Cardiac muscle cell (in vitro differentiated cells and primary cell): Measurements from ENCODE around the gene SPESP1. TPM values are rescaled to one million over a fixed set of nuclear protein-coding genes. Genes with fewer than 3 reads are reported as not detected.
A peak's percentile ranks its signal among the peaks of the same experiment; 100 is the strongest.

Source experiments
- DNase-seq, 2 donors: peaks; one replicate each; pipeline versions ENCODE4 v3.0.0 to v3.0.0-alpha.2; 2010 to 2017; ENCODE audit warnings: low read depth in 1 of 2, low spot score in 1 of 2
- H3K27ac ChIP-seq: fragments of 200-600 bp; sonication (generic); 2 replicates; pipeline ENCODE4 v1.5.1; 2016
- H3K27me3 ChIP-seq: fragments of 200-600 bp; sonication (generic); 2 replicates; pipeline ENCODE4 v1.6.0; 2016; ENCODE audit warnings: control low read depth
- H3K36me3 ChIP-seq: fragments of 200-600 bp; sonication (generic); 2 replicates; pipeline ENCODE4 v1.5.1; 2016; ENCODE audit warnings: control low read depth
- H3K4me1 ChIP-seq: fragments of 200-600 bp; sonication (generic); 2 replicates; pipeline ENCODE4 v1.8.1; 2017; ENCODE audit warnings: low read depth, mild to moderate bottlenecking, mixed run types
- H3K4me3 ChIP-seq: fragments of 200-600 bp; sonication (generic); 2 replicates; pipeline ENCODE4 v1.5.1; 2016; ENCODE audit warnings: mild to moderate bottlenecking
- H3K9me3 ChIP-seq: fragments of 200-600 bp; sonication (generic); 2 replicates; pipeline ENCODE4 v1.5.1; 2017; ENCODE audit warnings: low read depth, mild to moderate bottlenecking, control low read depth
- polyA plus RNA-seq: library from polyadenylated mRNA; unstranded; fragments of >200 nt; fragmentation: Nextera tagmentation; extraction: Ambion mirVana; gene quantifications from 2 replicates; pipeline ENCODE4 v1.2.1, GENCODE V29; 2016
- total RNA-seq: library from RNA; depleted of rRNA; stranded (reverse); fragments of >200 nt; gene quantifications from 2 replicates; pipeline ENCODE4 v1.2.3, GENCODE V29; 2016
- TF ChIP-seq, protein P1 (sequence below): IDR thresholded peaks from 2 replicates; pipeline ENCODE4 v1.5.1; 2012; ENCODE audit warnings: low read depth, mild to moderate bottlenecking, low read length

SPESP1 gene
- total and polyA plus RNA-seq, 2 experiments from 2014 or later: not detected

DNA sequence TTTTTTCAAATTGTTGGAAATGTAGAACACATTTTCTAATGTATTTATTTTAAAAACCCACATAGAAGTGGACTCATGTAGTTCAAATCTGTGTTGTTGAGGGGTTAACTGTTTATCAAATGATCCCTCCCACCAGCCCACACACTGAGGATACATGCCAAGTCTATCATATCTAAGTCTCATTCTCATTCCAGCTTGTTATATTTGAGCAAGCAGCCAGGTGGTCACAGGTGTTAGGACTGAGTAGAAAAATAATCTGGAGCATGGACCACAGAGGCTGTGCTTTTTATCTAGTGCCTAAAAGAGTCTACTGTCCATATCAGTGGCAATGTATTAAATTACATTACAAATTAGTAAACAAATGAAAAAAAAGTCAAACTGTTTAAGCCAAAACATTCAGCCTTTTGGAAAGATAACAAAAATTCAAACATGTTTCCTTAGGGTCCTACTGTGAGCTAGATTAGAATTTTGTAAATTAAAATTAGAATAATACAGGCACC lies 20.7 kb upstream of the SPESP1 start:
- Histone ChIP-seq H3K4me1 (peaks cover 6% of the 10 kb centered on the region), H3K36me3 (no peaks in the 10 kb centered on the region), H3K27ac (no peak overlapping the region), H3K4me3 (no peak overlapping the region), H3K27me3 (peaks cover 13% of the 10 kb centered on the region), H3K9me3 (no peaks in the 10 kb centered on the region)
- TF ChIP-seq, protein P1, sequence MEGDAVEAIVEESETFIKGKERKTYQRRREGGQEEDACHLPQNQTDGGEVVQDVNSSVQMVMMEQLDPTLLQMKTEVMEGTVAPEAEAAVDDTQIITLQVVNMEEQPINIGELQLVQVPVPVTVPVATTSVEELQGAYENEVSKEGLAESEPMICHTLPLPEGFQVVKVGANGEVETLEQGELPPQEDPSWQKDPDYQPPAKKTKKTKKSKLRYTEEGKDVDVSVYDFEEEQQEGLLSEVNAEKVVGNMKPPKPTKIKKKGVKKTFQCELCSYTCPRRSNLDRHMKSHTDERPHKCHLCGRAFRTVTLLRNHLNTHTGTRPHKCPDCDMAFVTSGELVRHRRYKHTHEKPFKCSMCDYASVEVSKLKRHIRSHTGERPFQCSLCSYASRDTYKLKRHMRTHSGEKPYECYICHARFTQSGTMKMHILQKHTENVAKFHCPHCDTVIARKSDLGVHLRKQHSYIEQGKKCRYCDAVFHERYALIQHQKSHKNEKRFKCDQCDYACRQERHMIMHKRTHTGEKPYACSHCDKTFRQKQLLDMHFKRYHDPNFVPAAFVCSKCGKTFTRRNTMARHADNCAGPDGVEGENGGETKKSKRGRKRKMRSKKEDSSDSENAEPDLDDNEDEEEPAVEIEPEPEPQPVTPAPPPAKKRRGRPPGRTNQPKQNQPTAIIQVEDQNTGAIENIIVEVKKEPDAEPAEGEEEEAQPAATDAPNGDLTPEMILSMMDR: no peak
- DNase-seq: no peak

DNA sequence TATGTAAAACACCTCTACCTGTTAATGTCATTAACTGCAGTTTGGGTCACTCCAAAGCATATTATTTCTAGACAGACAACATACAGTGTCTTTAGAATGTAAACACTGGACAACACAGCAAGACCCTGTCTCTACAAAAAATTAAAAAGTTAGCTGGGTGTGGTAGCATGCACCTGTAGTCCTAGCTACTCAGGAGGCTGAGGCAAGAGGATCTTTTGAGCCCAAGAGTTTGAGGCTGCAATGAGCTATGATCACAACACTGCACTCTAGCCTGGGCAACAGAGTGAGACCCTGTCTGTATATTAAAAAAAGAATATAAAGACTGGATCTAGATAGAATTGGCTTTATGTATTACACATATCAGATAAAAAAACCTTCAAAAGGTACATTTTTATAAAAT lies 20.0 kb upstream of the SPESP1 start:
- Histone ChIP-seq H3K36me3 (no peaks in the 10 kb centered on the region), H3K27ac (no peak overlapping the region), H3K4me1 (peaks cover 6% of the 10 kb centered on the region), H3K4me3 (no peak overlapping the region), H3K9me3 (peaks cover 3% of the 10 kb centered on the region), H3K27me3 (peaks cover 13% of the 10 kb centered on the region)
- TF ChIP-seq, protein P1: no peak
- no peak for DNase-seq

DNA sequence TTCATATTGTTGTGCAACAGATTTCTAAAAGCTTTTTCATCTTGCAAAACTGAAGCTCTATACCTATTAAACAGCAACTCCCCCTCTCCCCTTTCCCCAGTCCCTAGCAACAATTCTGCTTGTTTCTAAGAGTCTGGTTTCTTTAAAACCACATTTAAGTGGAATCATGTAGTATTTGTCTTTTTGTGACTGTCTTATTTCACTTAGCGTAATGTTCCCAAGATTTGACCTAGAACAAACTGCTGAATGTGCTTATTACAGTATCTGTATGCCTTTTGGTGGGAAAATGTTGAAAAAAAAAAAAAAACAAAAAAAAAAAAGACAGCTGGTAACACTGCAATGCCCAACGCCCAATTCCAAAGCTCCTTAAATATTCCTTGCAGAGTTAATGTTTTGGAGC lies 19.5 kb upstream of the SPESP1 start:
- no peaks in the 10 kb centered on the region for H3K36me3 ChIP-seq
- no peak overlapping the region for H3K4me3 ChIP-seq
- peaks cover 3% of the 10 kb centered on the region for H3K9me3 ChIP-seq
- TF ChIP-seq, protein P1: no peak
- peaks cover 6% of the 10 kb centered on the region for H3K4me1 ChIP-seq
- DNase-seq: no peak
- peaks cover 13% of the 10 kb centered on the region for H3K27me3 ChIP-seq
- no peak overlapping the region for H3K27ac ChIP-seq

DNA sequence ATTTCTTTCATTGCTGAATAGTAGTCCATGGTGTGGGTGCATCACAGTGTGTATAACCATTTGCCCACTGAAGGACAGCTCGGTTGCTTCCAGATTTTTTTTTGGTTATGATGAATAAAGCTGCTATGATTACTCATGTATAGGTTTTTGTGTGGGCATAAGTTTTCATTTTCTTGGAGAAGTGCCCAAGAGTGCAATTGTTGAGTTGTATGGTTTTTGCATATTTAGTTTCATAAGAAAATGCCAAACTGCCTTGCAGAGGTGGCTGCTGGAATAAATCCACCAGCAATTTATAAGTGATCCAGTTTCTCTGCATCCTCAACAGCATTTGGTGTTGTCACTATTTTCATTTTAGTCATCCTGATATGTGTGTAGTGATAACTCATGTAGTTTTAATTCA lies 8.4 kb upstream of the SPESP1 start:
- H3K4me3 ChIP-seq: no peak overlapping the region
- DNase-seq: no peak
- H3K27me3 ChIP-seq: peaks cover 20% of the 10 kb centered on the region
- no peak overlapping the region for H3K27ac ChIP-seq
- H3K36me3 ChIP-seq: no peaks in the 10 kb centered on the region
- no peaks in the 10 kb centered on the region for H3K9me3 ChIP-seq
- TF ChIP-seq, protein P1: no peak
- no peaks in the 10 kb centered on the region for H3K4me1 ChIP-seq

DNA sequence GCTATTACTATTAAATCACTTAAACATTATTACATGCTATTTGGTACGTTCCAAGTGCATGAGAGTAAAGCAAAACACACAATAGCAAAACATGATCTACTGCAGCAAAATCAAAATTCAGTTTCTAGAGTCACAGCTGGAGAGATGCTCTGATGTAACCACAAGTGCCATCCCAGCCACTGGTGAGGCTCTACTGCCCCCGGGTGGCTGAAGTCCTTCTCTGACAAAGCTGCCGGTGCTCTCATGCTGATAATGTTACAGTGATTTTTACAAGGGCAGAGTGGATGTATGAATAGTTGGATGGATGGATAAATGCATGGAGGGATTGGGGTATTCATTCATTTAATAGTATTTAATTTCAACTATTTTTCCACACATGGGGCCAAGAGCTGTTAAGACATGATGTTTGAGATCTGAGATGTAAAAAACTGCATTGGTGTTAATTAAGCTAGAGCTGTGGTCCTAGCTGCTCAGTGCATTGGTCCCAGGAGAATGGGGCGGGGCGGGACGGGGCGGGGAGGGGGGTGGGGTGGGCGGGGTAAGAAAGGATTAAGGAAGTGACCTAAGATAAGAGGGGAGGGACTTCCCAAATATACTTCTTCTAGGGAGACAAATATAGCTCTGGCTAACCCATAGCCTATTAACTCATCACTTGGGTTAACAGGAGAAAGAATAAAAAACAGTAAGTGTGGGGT lies 5.3 kb upstream of the SPESP1 start:
- no peak overlapping the region for H3K4me3 ChIP-seq
- H3K27me3 ChIP-seq: peaks cover 17% of the 10 kb centered on the region
- H3K27ac ChIP-seq: no peak overlapping the region
- TF ChIP-seq, protein P1: peak; percentile 95
- H3K4me1 ChIP-seq: no peaks in the 10 kb centered on the region
- H3K9me3 ChIP-seq: no peaks in the 10 kb centered on the region
- peak; percentile 82 to 87 for DNase-seq
- no peaks in the 10 kb centered on the region for H3K36me3 ChIP-seq
